Chondrocyte (in vitro differentiated cells): ENCODE results near the gene BRMS1L. TPM values are rescaled to one million over a fixed set of nuclear protein-coding genes. Genes with fewer than 3 reads are reported as not detected.

Experiments used
- DNase-seq: peaks from one replicate; pipeline ENCODE4 v3.0.0; 2021; ENCODE audit warnings: mixed read lengths, low spot score
- H3K27ac Mint-ChIP-seq: one replicate; pipeline ENCODE4 v1.8.0; 2021; ENCODE audit warnings: mild to moderate bottlenecking, moderate library complexity, mixed read lengths; ENCODE audit not compliant: unreplicated experiment
- H3K27me3 Mint-ChIP-seq: 2 replicates; pipeline ENCODE4 v1.8.0; 2021; ENCODE audit warnings: low read depth, mixed read lengths
- H3K36me3 Mint-ChIP-seq: 2 replicates; pipeline ENCODE4 v1.8.0; 2021; ENCODE audit warnings: low read depth, mixed read lengths
- H3K4me1 Mint-ChIP-seq: 2 replicates; pipeline ENCODE4 v1.8.0; 2021; ENCODE audit warnings: low read depth, mild to moderate bottlenecking, mixed read lengths
- H3K4me3 Mint-ChIP-seq: one replicate; pipeline ENCODE4 v1.8.0; 2021; ENCODE audit warnings: mild to moderate bottlenecking, moderate library complexity, mixed read lengths; ENCODE audit not compliant: unreplicated experiment
- H3K9me3 Mint-ChIP-seq: 2 replicates; pipeline ENCODE4 v1.8.0; 2021; ENCODE audit warnings: low read depth, mixed read lengths
- total RNA-seq: library from RNA; stranded (reverse); gene quantifications from 3 replicates; pipeline ENCODE4 v1.2.1, GENCODE V29; 2021
- TF ChIP-seq, protein P1 (sequence below): fragments of 200-600 bp; sonication (generic); IDR thresholded peaks from 2 replicates; pipeline ENCODE4 v1.5.0; 2021; ENCODE audit warnings: antibody characterized with exemption, mild to moderate bottlenecking, moderate library complexity

The BRMS1L gene
- total RNA-seq, 1 donor from 2014 or later: 9.5 TPM

DNA sequence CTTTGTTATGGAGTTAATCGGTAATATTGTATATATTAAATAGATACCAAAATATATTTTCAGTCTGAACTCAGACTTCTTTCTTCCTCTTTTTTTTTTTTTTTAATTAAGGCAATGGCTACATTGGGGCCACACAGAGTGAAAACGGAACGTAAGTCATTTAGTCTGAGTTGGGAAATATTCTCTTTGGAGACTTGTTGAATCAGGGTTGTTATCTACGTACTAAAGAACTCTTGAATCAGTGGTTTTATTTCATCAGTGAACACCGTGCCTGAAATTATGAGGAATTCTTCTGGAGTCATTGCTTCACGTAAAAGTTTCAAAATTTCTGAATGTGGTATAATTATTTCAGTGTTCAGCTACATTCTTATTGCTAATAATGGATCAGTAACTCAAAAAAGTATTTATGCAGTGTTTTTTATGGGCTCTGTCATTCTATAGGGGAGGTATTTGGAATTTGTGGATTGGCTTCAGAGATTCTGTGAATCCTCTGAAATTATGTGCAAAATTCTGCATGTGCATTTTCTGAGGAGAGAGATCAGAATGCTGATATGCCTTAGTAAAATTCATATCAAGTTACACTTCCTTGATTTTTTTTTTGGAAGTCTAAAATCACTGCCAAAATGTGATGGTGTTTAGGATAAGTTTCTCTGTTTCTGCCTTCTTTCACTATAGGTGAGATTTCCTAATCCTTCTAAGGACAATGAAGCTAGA, 39.6 kb downstream of the BRMS1L start:
- no peak overlapping the region for H3K4me3 Mint-ChIP-seq
- peaks cover 12% of the 10 kb centered on the region for H3K36me3 Mint-ChIP-seq
- peaks cover 32% of the 10 kb centered on the region for H3K4me1 Mint-ChIP-seq
- H3K27ac Mint-ChIP-seq: peak overlapping the region; percentile 65
- TF ChIP-seq, protein P1, sequence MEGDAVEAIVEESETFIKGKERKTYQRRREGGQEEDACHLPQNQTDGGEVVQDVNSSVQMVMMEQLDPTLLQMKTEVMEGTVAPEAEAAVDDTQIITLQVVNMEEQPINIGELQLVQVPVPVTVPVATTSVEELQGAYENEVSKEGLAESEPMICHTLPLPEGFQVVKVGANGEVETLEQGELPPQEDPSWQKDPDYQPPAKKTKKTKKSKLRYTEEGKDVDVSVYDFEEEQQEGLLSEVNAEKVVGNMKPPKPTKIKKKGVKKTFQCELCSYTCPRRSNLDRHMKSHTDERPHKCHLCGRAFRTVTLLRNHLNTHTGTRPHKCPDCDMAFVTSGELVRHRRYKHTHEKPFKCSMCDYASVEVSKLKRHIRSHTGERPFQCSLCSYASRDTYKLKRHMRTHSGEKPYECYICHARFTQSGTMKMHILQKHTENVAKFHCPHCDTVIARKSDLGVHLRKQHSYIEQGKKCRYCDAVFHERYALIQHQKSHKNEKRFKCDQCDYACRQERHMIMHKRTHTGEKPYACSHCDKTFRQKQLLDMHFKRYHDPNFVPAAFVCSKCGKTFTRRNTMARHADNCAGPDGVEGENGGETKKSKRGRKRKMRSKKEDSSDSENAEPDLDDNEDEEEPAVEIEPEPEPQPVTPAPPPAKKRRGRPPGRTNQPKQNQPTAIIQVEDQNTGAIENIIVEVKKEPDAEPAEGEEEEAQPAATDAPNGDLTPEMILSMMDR: no peak
- DNase-seq: no peak
- no peaks in the 10 kb centered on the region for H3K27me3 Mint-ChIP-seq
- H3K9me3 Mint-ChIP-seq: no peaks in the 10 kb centered on the region

DNA sequence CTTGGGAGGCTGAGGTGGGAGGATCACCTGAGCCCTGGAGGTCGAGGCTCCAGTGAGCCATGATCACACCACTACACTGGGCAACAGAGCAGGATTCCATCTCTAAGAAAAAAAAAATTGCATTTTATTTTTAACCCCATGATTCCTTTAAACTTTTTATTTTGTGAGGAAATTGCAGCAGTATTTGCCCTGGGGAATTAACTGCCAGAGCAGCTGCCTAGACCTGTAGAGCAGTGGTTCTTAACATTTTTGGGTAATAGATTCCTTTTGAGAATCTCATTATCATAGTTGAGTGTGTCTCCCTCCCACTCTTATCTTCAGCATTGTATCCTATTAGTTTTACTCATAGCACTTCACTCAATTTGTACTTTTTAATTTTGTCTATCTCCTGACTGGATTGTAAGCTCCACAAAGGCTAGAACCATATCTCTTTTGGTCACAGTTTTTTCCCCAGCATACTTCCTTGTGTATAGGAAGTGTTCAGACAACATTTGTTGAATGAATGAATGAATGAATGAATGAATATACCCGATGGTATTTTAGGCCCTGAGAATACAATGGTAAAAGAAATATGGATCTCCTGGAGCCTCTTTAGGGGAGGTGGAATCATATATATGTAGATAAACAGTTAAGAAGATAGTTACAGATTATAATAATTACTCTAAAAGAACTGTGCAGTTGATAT, 40.6 kb downstream of the BRMS1L start:
- TF ChIP-seq, protein P1: no peak
- H3K27ac Mint-ChIP-seq: peak overlapping the region; percentile 65
- no peaks in the 10 kb centered on the region for H3K27me3 Mint-ChIP-seq
- H3K4me3 Mint-ChIP-seq: no peak overlapping the region
- H3K9me3 Mint-ChIP-seq: no peaks in the 10 kb centered on the region
- H3K4me1 Mint-ChIP-seq: peaks cover 23% of the 10 kb centered on the region
- no peak for DNase-seq
- H3K36me3 Mint-ChIP-seq: peaks cover 14% of the 10 kb centered on the region

DNA sequence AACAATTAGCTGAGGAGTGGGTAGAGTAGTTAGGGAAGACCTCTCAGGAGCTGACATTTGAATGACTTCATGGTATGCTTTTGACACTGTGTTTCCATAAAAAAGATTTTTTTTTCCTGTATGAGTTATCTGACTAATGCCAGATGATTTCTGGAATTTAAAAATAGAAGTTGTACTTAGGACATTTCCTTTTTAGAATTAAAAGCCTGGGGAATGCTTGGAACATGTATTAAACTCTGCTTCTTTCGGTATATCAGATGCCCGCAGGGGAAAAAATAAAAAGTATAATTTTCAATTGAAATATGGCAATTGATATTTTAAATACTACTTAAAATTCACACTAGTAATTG, 41.1 kb downstream of the BRMS1L start:
- Mint-ChIP-seq H3K27ac (peak overlapping the region; percentile 65), H3K27me3 (no peaks in the 10 kb centered on the region), H3K4me1 (peaks cover 23% of the 10 kb centered on the region), H3K9me3 (no peaks in the 10 kb centered on the region), H3K36me3 (peaks cover 14% of the 10 kb centered on the region), H3K4me3 (no peak overlapping the region)
- TF ChIP-seq, protein P1: no peak
- no peak for DNase-seq

DNA sequence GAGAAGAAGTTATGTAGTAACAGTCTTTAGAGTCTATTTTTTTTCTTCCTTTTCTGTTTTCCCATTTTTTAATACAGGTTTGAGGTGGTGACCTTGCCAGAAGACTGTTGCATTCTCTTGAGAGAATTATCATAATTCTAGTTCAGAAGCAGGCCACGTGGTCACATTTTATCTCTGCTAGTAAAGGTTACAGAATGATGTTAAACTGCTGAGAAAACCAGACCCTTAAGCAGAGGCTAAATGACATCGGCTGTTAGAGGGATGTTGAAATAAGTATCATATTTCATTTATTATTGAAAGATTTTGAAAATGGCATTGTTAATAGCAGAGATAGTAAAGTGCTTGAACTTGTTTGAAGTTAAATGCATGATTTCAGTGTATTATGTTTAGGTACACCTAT, 49.2 kb downstream of the BRMS1L start:
- no peak overlapping the region for H3K4me3 Mint-ChIP-seq
- peaks cover 36% of the 10 kb centered on the region for H3K4me1 Mint-ChIP-seq
- H3K27ac Mint-ChIP-seq: peak overlapping the region; percentile 27
- H3K36me3 Mint-ChIP-seq: peaks cover 4% of the 10 kb centered on the region
- TF ChIP-seq, protein P1: no peak
- no peak for DNase-seq
- H3K9me3 Mint-ChIP-seq: no peaks in the 10 kb centered on the region
- no peaks in the 10 kb centered on the region for H3K27me3 Mint-ChIP-seq

DNA sequence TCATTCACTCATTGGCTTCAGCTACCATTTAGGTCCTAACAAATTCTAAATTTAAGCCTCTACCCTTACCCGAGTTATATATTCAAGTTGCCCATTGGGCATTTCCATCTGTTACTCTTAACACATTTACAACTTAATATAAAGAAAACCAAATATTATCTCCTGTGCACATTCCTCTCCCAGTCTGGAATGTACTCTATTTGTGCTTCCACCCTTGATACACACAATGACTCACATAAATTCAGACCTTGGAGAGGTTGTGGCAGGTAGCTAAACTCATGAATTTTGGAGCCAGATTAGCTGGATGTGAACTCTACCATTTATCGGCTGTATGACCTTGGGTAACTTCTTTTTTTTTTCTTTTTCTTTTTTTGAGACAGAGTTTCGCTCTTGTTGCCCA, 51.1 kb downstream of the BRMS1L start:
- no peaks in the 10 kb centered on the region for H3K36me3 Mint-ChIP-seq
- no peaks in the 10 kb centered on the region for H3K27me3 Mint-ChIP-seq
- no peak overlapping the region for H3K4me3 Mint-ChIP-seq
- no peak for DNase-seq
- no peaks in the 10 kb centered on the region for H3K9me3 Mint-ChIP-seq
- H3K27ac Mint-ChIP-seq: peak overlapping the region; percentile 66
- peaks cover 36% of the 10 kb centered on the region for H3K4me1 Mint-ChIP-seq
- TF ChIP-seq, protein P1: no peak
